Spleen (tissue), 7 donors: ENCODE data around the gene TBC1D8.

Source experiments
- CTCF ChIP-seq, 11 experiments: fragments of 200-600 bp in 7 of 11; fragments of 450-650 bp in 4 of 11; sonication (generic) in 4 of 11; IDR thresholded peaks in 8 of 11; conservative IDR thresholded peaks in 3 of 11; 1 replicate in 7 of 11; 2 replicates in 4 of 11; pipeline versions ENCODE4 v1.4.0 to v1.8.0; 2016 to 2021; ENCODE audit warnings: antibody characterized with exemption in 11 of 11, inconsistent platforms in 4 of 11, mild to moderate bottlenecking in 1 of 11
- POLR2A ChIP-seq, 3 donors: fragments of 450-650 bp; IDR thresholded peaks; one replicate each; pipeline ENCODE4 v1.5.1; 2017; ENCODE audit warnings: antibody characterized with exemption in 3 of 3, mild to moderate bottlenecking in 1 of 3
- donor health status: DM: no; HTN: no; CAD: no; lungs with moderate emphysema.
- donor health status: DM: no; HTN: no; CAD: no.
- donor health status: DM: no; HTN: no; CAD: no.

GRCh38 chr2:101108357-101108756 is 42.8 kb downstream of the TBC1D8 start:
- TF ChIP-seq CTCF (IDR thresholded peaks at IDR 0.05 in 8 of 11, conservative IDR thresholded peaks at IDR 0.05 in 3 of 11) (no peak), POLR2A (IDR thresholded peaks at IDR 0.05) (no peak)
